NCI-H2196 treated with DMSO at 0.1 percent for 48 hours (cell line): ENCODE results near the gene EIF4E1B.

Experiments
- DNase-seq: peaks from one replicate; lab custom pipeline; 2025; ENCODE audit not compliant: unreplicated experiment; lab: John Stamatoyannopoulos, UW

The EIF4E1B gene

DNA sequence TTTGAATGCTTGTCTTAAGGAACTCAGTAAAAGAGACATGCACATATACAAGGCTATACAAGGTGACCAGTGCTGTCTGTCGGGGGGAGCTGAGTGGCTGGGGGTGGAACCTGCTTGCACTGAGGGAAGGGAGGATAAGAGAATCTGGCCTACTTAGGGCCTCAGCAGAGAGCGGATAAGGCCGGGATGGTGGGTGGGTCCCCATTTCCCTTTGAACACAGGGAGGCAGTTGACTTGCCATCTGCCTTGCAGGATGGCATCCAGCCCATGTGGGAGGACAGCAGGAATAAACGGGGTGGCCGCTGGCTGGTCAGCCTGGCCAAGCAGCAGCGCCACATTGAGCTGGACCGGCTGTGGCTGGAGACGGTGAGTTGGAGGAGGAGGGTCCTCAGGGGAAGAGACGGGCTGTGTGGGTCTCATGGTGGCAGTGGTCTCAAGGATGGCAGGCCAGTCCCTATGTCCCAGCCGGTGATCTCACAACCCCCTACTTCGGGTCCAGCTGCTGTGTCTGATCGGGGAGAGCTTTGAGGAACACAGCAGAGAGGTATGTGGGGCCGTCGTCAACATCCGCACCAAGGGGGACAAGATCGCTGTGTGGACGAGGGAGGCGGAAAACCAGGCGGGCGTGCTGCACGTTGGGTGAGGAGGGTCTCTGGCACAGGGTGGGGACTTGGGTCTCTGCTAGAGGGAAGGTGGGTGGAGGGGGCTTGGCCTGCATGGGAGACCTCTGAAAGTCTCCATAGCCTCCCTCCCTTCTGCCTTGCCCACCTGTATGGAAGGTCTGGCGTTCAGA is 14.6 kb downstream of the EIF4E1B start:
- no peak for DNase-seq

DNA sequence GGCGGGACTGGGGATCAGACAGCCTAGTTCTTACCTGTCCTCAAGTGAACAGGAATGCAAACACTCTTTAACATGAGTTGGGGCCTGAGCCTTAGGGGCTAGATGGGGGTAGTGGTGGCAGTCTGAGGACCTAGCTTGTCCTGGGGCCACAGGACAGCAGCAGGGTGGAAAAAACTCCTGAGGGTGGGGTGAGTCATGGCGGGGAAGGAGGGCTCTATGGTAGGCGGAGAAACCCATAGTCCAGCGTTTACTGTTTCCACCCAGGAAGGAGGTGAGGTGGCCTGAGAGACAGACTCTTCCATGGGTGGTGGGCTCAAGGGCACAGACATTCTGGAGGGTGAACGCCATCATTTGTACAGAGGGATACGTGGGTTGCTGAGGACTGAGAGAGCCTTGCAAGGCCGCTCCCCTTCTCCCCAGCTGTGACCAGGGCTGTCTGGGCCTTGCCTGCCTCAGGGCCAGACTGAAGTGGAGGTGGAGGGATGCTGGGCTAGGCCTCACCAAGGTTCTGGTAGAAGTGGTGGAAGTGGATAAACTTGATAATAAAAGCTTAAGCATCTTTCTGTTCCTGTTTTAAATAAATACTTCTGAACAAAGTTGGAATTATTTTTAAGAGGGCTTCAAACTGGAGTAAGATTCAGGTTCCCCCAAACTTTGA is 15.7 kb downstream of the EIF4E1B start:
- DNase-seq: no peak

DNA sequence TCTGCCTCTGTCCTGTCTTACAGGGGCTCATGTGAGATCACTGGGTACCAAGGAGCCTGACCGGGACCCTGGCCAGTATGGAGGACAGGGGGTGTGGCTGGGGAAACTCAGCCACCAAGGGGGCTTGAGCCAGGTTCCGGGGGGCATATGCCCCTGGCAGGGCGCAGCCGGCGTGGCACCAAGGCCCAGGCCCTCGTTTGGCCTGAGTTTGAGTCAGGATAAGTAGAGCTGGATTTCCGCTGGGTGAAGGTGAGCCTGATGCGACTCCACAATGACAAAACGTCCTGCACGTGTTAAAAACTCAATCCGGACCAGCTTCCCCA is 16.2 kb downstream of the EIF4E1B start:
- DNase-seq: no peak

DNA sequence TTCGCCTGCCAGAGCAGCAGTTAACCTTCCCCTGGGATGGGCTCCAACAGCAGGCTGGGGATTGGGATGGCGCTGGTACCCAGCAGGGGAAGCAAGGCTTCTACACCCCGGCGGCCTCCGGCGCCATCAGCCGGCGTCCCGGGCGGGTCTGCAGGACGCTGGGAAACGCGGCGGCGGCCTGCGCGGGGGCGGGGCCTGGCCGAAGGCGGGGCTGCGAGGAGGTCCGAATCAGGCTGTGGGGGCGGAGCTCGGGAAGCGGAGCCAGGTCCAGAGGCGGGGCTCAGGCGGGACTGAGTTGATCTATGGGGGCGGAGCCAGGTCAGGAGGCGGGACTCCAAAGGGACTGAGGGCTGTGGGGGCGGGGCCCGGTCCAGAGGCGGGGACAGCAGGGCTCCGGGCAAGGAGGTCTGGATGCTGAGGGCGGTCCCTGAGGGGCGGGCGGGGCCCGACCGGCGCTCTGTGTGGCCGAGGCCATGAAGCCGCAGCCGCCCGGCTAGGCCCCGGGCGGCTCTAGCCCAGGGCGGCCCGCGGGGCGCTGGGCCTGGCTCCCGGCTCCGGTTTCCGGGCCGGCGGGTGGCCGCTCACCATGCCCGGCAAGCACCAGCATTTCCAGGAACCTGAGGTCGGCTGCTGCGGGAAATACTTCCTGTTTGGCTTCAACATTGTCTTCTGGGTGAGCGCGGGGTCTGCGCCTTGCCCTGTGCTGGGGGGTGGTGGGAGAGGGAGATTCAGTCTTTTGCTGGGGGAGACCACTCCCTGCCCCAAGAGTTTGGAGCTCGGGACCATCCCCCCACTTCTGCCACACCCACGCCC is 16.8 kb downstream of the EIF4E1B start, which contains the start of gene TSPAN17:
TSS of gene TSPAN17 (plus strand) at position 455 of the 813 bp plus-strand sequence. CDS start at position 587, 132 bp downstream.
- peak; percentile 95 for DNase-seq

DNA sequence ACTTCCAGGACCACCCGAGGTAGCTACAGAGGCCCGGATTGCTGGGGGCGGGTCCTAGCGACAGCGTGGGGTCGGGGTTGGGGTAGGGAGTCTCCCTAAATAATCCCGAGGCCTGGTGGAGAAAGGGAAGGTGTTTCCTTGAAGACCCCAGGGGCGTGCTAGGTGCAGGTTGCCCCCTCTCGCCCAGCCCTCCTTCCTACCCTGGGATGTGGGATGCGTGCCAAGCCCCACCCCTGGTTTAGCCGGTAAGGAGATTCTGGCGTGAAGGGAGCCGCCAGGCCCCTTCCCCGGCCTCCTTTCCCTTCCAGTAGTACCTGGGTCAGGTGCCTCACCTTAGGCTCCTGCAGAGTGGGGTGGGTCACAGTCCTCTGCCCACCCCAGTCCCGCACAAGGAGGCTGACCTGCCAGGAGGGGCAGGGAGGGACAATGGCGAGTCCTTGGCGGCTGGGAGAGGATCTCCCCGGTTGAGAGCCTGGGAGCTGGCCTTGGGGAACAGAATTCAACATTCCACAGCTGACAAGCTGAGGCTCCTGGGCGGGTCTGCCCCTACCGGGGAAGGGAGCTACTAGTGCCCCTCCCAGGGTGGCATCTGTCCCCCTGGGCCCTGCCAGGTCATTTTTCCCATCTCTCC is 17.5 kb downstream of the EIF4E1B start:
- DNase-seq: no peak

DNA sequence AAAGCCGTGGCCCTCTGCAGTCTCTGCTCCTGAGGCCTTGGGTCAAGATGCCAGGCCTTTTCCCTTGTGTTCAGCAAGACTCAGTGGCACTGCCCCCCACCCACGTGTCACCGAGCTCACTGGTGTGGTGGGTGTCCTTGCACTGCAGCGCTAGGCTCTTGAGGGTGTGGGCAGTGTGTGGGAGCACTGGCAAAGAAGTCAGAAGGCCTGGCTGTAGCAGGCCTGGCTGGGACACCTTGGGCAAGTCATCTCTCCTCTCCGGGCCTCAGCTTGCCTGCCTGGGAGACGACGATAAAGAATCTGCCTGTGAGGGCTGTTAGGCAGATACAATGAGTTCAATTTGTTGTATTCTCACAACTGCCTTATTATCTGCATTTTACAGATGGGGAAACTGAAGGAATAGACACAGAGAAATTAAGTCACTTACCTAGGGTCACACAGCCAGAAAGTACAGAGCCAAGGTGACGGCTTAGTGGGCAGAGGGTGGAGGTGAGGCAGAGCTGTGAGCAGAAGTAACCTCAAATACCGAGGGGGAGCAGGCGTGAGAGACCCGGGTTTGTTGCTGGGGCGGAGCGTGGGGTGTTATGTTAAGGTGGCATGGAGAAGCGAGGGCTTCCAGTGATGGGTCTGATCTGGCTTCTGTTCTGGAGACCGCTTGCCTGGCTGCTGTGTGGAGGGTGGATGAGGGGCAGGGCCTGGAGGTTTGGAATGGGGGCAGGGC is 18.2 kb downstream of the EIF4E1B start:
- DNase-seq: no peak

DNA sequence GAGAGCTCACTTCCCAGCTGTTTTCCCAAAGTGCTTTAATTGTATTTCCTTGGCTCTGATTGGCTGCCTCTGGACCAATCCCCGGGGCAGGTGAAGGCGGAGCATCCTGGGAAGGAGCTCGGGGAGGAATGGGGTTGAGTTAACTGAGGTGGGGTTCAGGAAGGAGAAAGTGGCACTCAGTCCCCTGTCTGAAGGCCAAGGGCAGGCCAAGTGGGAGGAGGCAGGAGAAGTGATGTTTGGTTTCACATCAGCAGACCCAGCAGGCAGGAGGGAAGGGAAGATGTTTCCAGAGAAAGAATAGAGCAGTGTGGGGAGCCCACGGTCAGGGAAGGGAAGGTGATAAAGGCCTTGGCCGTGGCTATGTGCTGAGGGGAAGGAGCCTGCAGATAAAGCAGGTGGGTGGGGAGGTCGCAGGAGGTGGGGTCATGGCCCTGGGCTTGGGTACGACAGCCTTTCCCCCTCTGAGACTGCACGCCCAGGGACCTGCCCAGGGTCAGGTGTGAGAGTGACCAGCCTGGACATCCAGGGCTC is 19.9 kb downstream of the EIF4E1B start:
- no peak for DNase-seq

DNA sequence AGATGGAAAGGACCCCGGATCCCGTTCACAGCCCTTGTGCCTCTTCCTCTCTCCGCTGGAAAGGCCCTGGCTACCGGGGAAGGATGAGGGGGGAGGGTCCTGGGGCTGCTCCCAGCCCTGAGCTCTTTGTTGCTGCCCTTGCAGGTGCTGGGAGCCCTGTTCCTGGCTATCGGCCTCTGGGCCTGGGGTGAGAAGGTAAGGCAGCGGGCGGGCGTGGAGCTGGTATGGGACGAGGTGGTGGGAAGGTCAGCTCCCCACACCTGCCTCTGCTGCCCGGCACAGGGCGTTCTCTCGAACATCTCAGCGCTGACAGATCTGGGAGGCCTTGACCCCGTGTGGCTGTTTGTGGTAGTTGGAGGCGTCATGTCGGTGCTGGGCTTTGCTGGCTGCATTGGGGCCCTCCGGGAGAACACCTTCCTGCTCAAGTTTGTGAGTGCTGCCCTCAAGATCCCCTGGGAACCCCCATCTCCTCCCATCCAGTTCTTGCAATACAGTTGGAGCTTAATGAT is 21.1 kb downstream of the EIF4E1B start:
- no peak for DNase-seq

DNA sequence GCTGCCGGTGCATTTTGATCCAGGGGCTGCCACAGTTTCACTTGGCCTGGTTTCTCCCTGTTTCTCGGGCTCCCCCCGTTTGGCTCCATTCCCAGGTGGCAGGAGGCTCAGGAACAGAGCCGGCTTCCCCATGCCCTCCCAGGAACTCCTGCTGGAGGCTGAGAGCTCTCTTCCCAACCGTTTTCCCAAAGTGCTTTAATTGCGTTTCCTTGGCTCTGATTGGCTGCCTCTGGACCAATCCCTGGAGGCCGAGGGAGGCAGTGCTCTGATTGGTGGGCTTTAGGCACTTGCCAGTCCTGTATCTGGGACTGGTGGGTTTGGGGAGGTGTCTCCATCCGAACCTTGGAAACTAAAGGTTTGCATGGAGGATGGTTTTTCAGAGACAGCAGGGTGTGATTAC is 21.7 kb downstream of the EIF4E1B start:
- DNase-seq: no peak

DNA sequence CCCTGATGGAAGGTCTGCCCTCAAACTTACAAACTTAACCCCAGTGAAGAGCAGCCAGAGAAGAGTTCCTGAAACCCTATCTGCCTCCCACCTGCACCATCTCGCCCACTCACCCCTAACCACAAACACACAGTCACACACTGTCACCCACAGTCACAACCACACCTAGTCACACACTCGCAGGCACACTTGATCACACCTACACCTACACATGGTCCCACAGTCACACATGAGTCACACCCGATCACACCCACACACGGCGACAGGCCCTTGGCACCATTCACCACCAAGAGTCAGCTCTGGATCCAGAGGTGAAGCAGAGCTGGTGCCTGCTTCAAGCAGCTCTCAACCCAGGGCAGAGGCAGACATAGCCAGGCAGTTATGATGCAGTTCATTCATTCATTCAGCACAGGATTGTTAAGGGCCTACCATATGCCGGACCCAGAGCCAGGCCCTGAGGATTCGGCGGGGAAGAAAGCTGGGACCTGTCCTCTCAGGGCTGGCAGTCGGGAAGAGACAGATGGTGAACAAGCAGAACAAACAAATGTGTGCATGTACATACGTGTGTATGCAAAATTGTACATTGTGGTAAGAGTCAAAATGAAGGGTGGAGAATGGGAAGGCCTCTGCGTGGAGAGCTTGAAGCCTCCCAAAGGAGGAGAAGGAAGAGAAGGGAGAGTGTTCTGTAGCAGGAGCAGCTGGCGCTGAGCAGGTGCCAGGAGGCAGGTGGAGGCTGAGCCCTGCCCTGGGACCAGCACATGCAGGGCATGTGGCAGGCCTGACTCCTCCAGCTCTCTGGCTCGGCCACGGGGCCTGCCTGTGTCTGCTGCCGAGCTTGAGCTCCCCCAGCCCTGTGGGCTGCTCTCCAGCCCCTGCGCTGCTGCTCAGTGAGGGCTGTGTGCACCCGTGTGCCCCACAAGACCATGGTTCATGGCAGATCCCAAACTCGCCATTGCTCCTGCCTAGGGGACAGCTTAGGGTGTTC is 23.2 kb downstream of the EIF4E1B start:
- DNase-seq: peak; percentile 23

GRCh38 chr5:176654856-176655255 is 24.4 kb downstream of the EIF4E1B start:
- no peak for DNase-seq

GRCh38 chr5:176656467-176656990 is 26.1 kb downstream of the EIF4E1B start:
- DNase-seq: no peak

- peak; percentile 25 for DNase-seq
Observed at GRCh38 chr5:176658007-176658599, 27.6 kb downstream of the EIF4E1B start.

DNA sequence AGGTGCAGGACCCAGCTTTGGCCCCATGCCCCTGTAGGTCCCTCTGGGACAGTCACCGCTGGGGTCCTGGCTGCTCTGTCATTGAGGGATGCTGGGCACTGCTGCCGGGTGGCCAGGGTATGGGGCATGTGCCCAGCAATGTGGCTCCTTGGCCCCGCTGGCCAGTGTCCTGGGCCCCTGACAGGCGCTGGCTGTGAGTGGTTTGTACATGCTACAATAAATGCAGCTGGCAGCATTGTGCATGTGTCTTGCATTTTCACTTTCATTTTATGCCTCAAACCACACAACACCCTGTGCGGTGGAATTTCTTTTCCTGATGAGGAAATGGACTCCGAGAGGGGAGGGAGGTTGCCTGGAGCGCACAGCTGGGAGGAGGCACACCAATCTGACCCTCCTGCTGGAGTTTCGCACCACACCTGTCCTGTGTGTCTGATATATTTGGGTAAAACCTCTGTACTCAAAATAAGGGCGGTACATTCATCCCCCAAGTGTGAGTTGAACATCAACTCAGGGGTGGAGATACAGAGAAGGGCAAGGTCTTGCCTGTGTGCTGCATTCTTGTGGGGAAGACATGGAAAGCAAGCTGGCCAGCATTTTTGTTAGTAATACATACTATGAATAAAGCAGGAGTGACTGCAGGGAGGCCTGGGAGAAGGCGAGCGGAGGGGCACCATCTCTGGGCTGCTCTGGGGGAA is 28.5 kb downstream of the EIF4E1B start:
- no peak for DNase-seq

DNA sequence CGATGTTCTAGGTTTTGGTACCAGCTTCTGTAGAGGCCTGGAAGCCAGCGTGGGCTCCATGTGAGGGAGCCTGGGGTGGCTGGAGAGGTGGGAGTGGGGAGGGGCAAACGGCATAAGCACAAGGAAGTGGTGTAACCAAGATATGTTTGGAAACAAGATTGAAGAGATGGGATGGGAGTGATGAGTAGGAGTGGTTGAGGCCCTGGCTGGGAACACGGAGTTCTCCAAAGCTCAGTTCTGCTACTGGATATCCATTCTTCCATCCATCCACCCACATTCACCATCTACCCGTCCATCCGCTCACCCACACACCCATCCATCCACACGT is 29.0 kb downstream of the EIF4E1B start:
- DNase-seq: no peak

GRCh38 chr5:176659860-176660461 is 29.5 kb downstream of the EIF4E1B start:
- DNase-seq: no peak

GRCh38 chr5:176660530-176660859 is 30.0 kb downstream of the EIF4E1B start:
- DNase-seq: no peak
